ENCODE results near the gene RAP1GAP2.

The RAP1GAP2 gene

GRCh38 chr17:2860045-2860444, 63.8 kb downstream of the RAP1GAP2 start:
- no peak overlapping the region for H3K4me3 ChIP-seq (ENCODE audit: low read depth, low read length)
- H3K27me3 ChIP-seq (ENCODE audit: insufficient read depth, low read depth, severe bottlenecking), result no peaks in the 10 kb centered on the region
- peak; percentile 88 for DNase-seq
- peak; percentile 8; the same call in 1 of the 2 replicates for TF ChIP-seq CTCF (IDR thresholded peaks at IDR 0.05; ENCODE audit: low read depth, low read length)
- H3K36me3 ChIP-seq, result peaks cover 20% of the 10 kb centered on the region
- peak overlapping the region; percentile 94 for H3K27ac ChIP-seq
- H3K9me3 ChIP-seq (ENCODE audit: severe bottlenecking), result no peaks in the 10 kb centered on the region

GRCh38 chr17:2860883-2861282, 64.6 kb downstream of the RAP1GAP2 start:
- DNase-seq, result no peak
- Histone ChIP-seq H3K36me3 (peaks cover 25% of the 10 kb centered on the region), H3K4me3 (ENCODE audit: low read depth, low read length) (no peak overlapping the region), H3K27ac (peak overlapping the region; percentile 94), H3K27me3 (ENCODE audit: insufficient read depth, low read depth, severe bottlenecking) (no peaks in the 10 kb centered on the region), H3K9me3 (ENCODE audit: severe bottlenecking) (no peaks in the 10 kb centered on the region)
- TF ChIP-seq CTCF (IDR thresholded peaks at IDR 0.05; ENCODE audit: low read depth, low read length), result no peak

- DNase-seq, result no peak
- Histone ChIP-seq H3K27me3 (ENCODE audit: insufficient read depth, low read depth, severe bottlenecking) (no peaks in the 10 kb centered on the region), H3K27ac (peak overlapping the region; percentile 94), H3K9me3 (ENCODE audit: severe bottlenecking) (no peaks in the 10 kb centered on the region), H3K4me3 (ENCODE audit: low read depth, low read length) (no peak overlapping the region), H3K36me3 (peaks cover 21% of the 10 kb centered on the region)
- no peak for TF ChIP-seq CTCF (IDR thresholded peaks at IDR 0.05; ENCODE audit: low read depth, low read length)
Observed at GRCh38 chr17:2862197-2862596, 66.0 kb downstream of the RAP1GAP2 start.

GRCh38 chr17:2863204-2863603, 67.0 kb downstream of the RAP1GAP2 start:
- Histone ChIP-seq H3K27ac (peak overlapping the region; percentile 44; the same call in 1 of the 2 replicates), H3K9me3 (ENCODE audit: severe bottlenecking) (no peaks in the 10 kb centered on the region), H3K27me3 (ENCODE audit: insufficient read depth, low read depth, severe bottlenecking) (no peaks in the 10 kb centered on the region), H3K36me3 (peaks cover 16% of the 10 kb centered on the region), H3K4me3 (ENCODE audit: low read depth, low read length) (no peak overlapping the region)
- no peak for TF ChIP-seq CTCF (IDR thresholded peaks at IDR 0.05; ENCODE audit: low read depth, low read length)
- DNase-seq, result no peak

GRCh38 chr17:2865228-2865627, 69.0 kb downstream of the RAP1GAP2 start:
- Histone ChIP-seq H3K4me3 (ENCODE audit: low read depth, low read length) (no peak overlapping the region), H3K36me3 (peaks cover 16% of the 10 kb centered on the region), H3K27ac (peak overlapping the region; percentile 44), H3K9me3 (ENCODE audit: severe bottlenecking) (no peaks in the 10 kb centered on the region), H3K27me3 (ENCODE audit: insufficient read depth, low read depth, severe bottlenecking) (no peaks in the 10 kb centered on the region)
- DNase-seq, result peak; percentile 59
- no peak for TF ChIP-seq CTCF (IDR thresholded peaks at IDR 0.05; ENCODE audit: low read depth, low read length)
